Upper lobe of right lung (tissue), 1 donor: Measurements from ENCODE around the gene RGS12. TPM values are rescaled to one million over a fixed set of nuclear protein-coding genes. Genes with fewer than 3 reads are reported as not detected.

ENCODE experiments used
- ATAC-seq: fragments of 200-7000 bp; cut with Tn5 transposase; one replicate; pipeline ENCODE4 v1.9.1; 2020; ENCODE audit warnings: mild to moderate bottlenecking, moderate library complexity
- DNase-seq: peaks from one replicate; pipeline ENCODE4 v3.0.0-alpha.2; 2020
- H3K27ac ChIP-seq: fragments of 200-600 bp; one replicate; pipeline ENCODE4 v1.8.0; 2022
- H3K27me3 ChIP-seq: fragments of 200-600 bp; one replicate; pipeline ENCODE4 v1.8.0; 2022; ENCODE audit warnings: mild to moderate bottlenecking
- H3K36me3 ChIP-seq: fragments of 200-600 bp; one replicate; pipeline ENCODE4 v1.8.0; 2022
- H3K4me1 ChIP-seq: fragments of 200-600 bp; one replicate; pipeline ENCODE4 v1.8.0; 2022
- H3K4me3 ChIP-seq: fragments of 200-600 bp; one replicate; pipeline ENCODE4 v1.8.0; 2022; ENCODE audit warnings: mild to moderate bottlenecking
- H3K9me3 ChIP-seq: fragments of 200-600 bp; one replicate; pipeline ENCODE4 v1.8.0; 2022
- intact Hi-C: fragments of 100-400 bp; cut with DNase I; formaldehyde crosslinking; loops from one replicate; pipeline ENCODE4 v1.11.0; 2022
- total RNA-seq: library from RNA; stranded (reverse); fragmentation: NEBNext Ultra II Directional; extraction: Animal tissue kit (Norgen Biotek cat#: 25700); gene quantifications from one replicate; pipeline ENCODE4 v1.2.1, GENCODE V29; 2021
- TF ChIP-seq, protein P1 (sequence below): fragments of 200-600 bp; IDR thresholded peaks from one replicate; pipeline ENCODE4 v1.8.0; 2022; ENCODE audit warnings: antibody characterized with exemption
- donor health status: DM: no; HTN: yes; CAD: no; lungs with severe emphysema.

Gene RGS12
- total RNA-seq, 1 donor from 2014 or later, result 58.2 TPM

DNA sequence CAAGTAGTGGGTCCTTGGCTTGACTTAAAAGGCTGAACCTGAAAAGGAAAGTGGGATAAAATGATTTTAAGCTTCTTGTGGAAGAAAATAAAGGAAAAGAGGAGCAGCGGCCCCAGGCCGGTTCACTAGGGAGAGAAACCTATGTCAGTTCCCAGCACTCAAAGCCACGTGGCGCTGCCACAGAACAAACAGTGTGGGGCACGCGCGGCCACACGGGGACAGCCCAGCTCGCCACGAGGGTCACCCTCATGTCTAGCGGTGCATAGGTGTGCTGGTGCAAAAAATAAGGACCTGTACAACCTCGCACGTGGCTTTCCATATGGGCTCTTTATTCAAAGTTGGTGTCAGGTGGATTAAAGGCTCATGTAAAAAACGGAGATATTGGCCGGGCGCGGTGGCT, 26.7 kb upstream of the RGS12 start:
- intact Hi-C loops, result no loop called here
- Histone ChIP-seq H3K4me1 (no peaks in the 10 kb centered on the region), H3K27ac (no peak overlapping the region), H3K4me3 (no peak overlapping the region), H3K9me3 (no peaks in the 10 kb centered on the region), H3K27me3 (no peaks in the 10 kb centered on the region), H3K36me3 (no peaks in the 10 kb centered on the region)
- no peak for DNase-seq
- TF ChIP-seq, protein P1, sequence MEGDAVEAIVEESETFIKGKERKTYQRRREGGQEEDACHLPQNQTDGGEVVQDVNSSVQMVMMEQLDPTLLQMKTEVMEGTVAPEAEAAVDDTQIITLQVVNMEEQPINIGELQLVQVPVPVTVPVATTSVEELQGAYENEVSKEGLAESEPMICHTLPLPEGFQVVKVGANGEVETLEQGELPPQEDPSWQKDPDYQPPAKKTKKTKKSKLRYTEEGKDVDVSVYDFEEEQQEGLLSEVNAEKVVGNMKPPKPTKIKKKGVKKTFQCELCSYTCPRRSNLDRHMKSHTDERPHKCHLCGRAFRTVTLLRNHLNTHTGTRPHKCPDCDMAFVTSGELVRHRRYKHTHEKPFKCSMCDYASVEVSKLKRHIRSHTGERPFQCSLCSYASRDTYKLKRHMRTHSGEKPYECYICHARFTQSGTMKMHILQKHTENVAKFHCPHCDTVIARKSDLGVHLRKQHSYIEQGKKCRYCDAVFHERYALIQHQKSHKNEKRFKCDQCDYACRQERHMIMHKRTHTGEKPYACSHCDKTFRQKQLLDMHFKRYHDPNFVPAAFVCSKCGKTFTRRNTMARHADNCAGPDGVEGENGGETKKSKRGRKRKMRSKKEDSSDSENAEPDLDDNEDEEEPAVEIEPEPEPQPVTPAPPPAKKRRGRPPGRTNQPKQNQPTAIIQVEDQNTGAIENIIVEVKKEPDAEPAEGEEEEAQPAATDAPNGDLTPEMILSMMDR, result no peak
- ATAC-seq, result no peak

DNA sequence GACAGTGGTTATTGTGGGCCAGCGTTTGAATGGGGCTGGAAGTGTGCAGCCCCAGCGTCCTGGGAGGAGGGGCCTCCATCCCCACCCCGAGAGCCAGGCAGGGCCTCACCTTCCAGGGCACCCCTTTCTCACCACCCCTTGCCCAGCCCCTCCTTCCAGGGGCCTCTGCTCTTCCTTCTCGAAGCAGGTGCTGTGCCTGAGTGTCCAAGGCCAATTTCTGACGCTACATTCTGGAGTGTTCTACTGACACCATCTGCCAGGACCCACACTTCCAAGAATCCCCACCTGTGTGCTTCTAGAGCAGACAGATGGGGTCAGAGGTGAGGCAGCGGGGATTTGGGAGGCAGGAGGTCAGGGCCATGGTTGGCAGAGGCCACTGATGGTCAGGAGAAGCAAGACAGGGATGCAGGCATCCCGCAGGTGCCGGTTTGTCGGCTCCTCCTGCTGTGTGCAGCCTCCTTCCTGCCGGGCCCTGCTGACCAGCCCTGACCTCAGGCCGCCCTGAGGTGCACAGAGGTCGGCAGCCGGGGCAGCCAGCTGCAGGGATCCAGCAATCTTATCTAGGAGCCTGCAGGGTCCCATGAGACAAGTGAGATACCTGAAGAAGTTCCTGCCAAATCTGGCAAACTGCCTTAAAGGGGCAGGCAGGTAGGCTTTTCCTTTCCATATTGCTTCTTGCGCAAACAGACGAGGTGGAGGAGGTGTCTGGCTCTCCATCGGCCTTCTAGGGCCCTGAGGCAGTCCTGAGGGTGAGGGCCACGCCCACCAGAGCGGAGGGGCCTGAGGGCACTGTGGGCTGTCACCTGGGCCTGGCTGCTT, 25.0 kb upstream of the RGS12 start:
- Histone ChIP-seq H3K4me3 (no peak overlapping the region), H3K27ac (no peak overlapping the region), H3K36me3 (no peaks in the 10 kb centered on the region), H3K9me3 (no peaks in the 10 kb centered on the region), H3K27me3 (no peaks in the 10 kb centered on the region), H3K4me1 (no peaks in the 10 kb centered on the region)
- TF ChIP-seq, protein P1, result no peak
- intact Hi-C loops, result no loop called here
- ATAC-seq (peak; percentile 54), DNase-seq (peak; percentile 63)

DNA sequence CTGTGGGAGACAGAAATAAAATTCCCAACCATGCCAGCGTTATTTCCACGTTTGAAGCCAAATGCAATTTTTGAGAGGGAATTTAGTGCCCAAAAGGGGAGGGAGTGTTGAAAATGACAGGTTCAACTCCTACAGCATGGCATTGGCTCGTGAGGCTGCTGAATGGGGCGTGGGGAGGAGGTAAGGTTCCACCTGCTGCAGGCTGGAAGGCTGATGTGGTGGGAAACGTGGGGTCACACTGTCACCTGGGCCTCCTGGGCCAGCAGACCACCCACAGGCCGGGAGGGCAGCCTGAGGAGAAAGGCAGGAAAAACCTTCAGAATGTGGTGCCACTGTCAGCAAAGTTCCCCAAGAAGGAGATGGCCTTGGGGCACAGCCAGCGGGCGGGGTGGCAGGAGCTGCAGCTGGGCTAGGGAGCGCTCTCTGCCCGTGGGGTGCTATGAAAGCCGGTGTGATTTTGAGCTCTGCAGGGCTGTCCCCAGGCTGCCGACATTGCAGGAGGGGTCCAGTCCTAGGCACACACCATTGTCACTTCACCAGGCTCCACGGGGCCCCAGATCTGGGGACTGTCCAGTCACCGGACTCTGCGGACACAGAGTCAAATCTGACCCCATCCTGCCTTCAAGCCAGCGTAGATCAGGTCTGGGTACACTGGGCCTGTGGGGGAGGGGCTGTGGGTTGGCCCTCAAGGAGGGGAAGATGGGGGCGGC, 24.3 kb upstream of the RGS12 start:
- H3K9me3 ChIP-seq, result no peaks in the 10 kb centered on the region
- DNase-seq, result no peak
- no peak overlapping the region for H3K4me3 ChIP-seq
- no peaks in the 10 kb centered on the region for H3K27me3 ChIP-seq
- no peaks in the 10 kb centered on the region for H3K4me1 ChIP-seq
- ATAC-seq, result peak; percentile 17
- H3K36me3 ChIP-seq, result no peaks in the 10 kb centered on the region
- no peak overlapping the region for H3K27ac ChIP-seq
- intact Hi-C loops, result no loop called here
- TF ChIP-seq, protein P1, result no peak

DNA sequence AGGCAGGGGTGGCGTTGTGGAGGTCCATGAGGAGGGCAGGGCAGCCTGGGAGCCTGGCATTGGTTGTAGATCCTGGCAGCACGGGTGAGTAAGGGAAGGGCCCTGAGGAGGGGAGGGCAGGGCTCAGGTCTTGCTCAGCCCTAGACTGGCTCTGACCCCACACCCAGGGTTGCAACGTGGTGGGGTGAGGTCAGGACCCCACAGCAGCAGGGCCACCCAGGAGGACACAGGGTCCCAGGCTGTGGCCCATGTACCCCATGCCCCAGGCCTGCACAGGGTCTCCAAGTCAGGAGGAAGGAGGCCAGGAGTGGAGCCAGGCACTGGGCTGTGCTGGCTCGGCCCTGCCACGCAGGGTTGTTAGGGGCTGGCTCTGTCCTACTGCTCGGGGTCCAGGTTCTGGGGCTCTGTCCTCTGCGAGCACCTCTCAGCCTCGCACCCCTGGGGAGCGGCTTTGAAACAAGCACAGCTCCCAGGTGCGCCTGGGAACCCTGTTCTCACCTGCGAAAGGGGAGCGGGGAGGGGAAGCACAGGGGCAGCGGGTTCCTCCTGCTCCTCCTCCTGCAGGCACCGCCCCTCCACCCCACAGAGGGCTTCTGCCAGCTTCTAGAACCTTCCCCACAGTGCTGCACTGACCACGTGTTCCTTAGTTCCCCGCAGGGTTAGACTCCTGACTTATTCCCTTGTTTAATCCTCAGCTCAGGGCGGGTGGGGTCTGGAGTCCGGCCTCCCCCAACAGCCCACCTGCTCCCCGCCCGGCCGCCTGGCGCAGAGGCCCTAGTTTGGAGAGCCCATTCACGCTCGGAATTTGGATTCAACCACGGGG, 23.5 kb upstream of the RGS12 start:
- H3K36me3 ChIP-seq, result no peaks in the 10 kb centered on the region
- no peaks in the 10 kb centered on the region for H3K27me3 ChIP-seq
- H3K27ac ChIP-seq, result no peak overlapping the region
- ATAC-seq (peak; percentile 45), DNase-seq (peak; percentile 56)
- no peaks in the 10 kb centered on the region for H3K4me1 ChIP-seq
- intact Hi-C loops, result no loop called here
- TF ChIP-seq, protein P1, result no peak
- H3K4me3 ChIP-seq, result no peak overlapping the region
- H3K9me3 ChIP-seq, result no peaks in the 10 kb centered on the region

DNA sequence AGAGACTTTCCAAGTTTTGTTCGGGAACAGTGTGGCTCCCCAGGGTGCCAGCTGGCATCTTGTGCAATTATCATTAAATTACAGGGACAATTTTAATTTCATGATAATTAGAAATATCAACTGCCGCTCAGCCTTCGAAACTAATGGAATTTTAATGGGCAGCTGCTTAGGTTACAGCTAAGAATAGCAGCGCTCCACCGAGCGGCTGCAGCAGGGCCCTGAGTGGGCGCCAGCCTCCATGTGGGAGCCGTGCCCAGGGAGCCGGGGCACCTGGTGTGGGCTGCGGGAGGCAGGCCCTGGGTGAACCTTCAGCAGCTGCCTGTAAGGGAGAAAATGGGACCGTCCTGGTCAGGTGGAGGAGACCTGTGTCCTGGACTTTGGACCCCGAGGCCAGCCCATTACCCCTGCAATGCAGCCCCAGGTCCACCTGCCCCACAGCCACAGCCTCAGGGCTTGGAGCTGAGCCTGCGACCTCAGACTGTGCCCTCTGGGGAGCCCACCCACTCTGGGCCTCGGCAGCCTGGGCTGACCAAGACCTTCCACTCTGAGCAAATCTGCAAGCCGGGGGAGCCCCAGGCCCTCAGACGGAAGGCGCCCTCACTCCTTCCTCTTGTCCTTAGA, 22.7 kb upstream of the RGS12 start:
- no peak overlapping the region for H3K27ac ChIP-seq
- DNase-seq (no peak), ATAC-seq (peak; percentile 26)
- TF ChIP-seq, protein P1, result no peak
- no peaks in the 10 kb centered on the region for H3K4me1 ChIP-seq
- no peaks in the 10 kb centered on the region for H3K36me3 ChIP-seq
- H3K4me3 ChIP-seq, result no peak overlapping the region
- intact Hi-C loops, result no loop called here
- no peaks in the 10 kb centered on the region for H3K27me3 ChIP-seq
- H3K9me3 ChIP-seq, result no peaks in the 10 kb centered on the region
